Left ventricle myocardium inferior (tissue), 1 donor: ENCODE results near the gene REPS1. TPM values are rescaled to one million over a fixed set of nuclear protein-coding genes. Genes with fewer than 3 reads are reported as not detected.
A peak's percentile ranks its signal among the peaks of the same experiment; 100 is the strongest.

Source experiments
- DNase-seq: peaks from one replicate; pipeline ENCODE4 v3.0.0-alpha.2; 2020
- H3K27ac ChIP-seq: fragments of 200-600 bp; replicated peaks from 2 replicates; pipeline ENCODE4 v1.8.0; 2021
- H3K27me3 ChIP-seq: fragments of 200-600 bp; 2 replicates; pipeline ENCODE4 v1.8.0; 2021; ENCODE audit warnings: low read depth
- H3K36me3 ChIP-seq: fragments of 200-600 bp; 2 replicates; pipeline ENCODE4 v1.8.0; 2021
- H3K4me1 ChIP-seq: fragments of 200-600 bp; 2 replicates; pipeline ENCODE4 v1.8.0; 2021
- H3K4me3 ChIP-seq: fragments of 200-600 bp; 2 replicates; pipeline ENCODE4 v1.8.0; 2021; ENCODE audit warnings: mild to moderate bottlenecking, moderate library complexity
- H3K9me3 ChIP-seq: fragments of 200-600 bp; replicated peaks from 2 replicates; pipeline ENCODE4 v1.8.0; 2021
- CTCF ChIP-seq: fragments of 200-600 bp; IDR thresholded peaks from 2 replicates; pipeline ENCODE4 v1.8.0; 2021; ENCODE audit warnings: antibody characterized with exemption, mild to moderate bottlenecking, borderline replicate concordance
- intact Hi-C: fragments of 100-400 bp; cut with micrococcal nuclease; formaldehyde crosslinking; loops from one replicate; pipeline ENCODE4 v1.11.0; 2022
- total RNA-seq: library from RNA; stranded (reverse); fragmentation: NEBNext Ultra II Directional; extraction: Animal tissue kit (Norgen Biotek cat#: 25700); gene quantifications from one replicate; pipeline ENCODE4 v1.2.1, GENCODE V29; 2021
- donor health status: DM: no; HTN: yes; CAD: no; lungs with severe emphysema.

REPS1 gene
- total RNA-seq, 1 donor from 2014 or later: 30.6 TPM

GRCh38 chr6:138956244-138956924, 31.7 kb downstream of the REPS1 start:
- DNase-seq: no peak
- no peak overlapping the region for H3K4me3 ChIP-seq
- H3K27me3 ChIP-seq: no peaks in the 10 kb centered on the region
- TF ChIP-seq CTCF: no peak
- no peak overlapping the region for H3K27ac ChIP-seq
- no peaks in the 10 kb centered on the region for H3K36me3 ChIP-seq
- intact Hi-C loops: no loop called here
- peaks cover 51% of the 10 kb centered on the region for H3K4me1 ChIP-seq
- H3K9me3 ChIP-seq: no peaks in the 10 kb centered on the region

- DNase-seq: no peak
- no peak overlapping the region for H3K27ac ChIP-seq
- H3K27me3 ChIP-seq: no peaks in the 10 kb centered on the region
- intact Hi-C loops: no loop called here
- no peaks in the 10 kb centered on the region for H3K36me3 ChIP-seq
- no peak for TF ChIP-seq CTCF
- H3K4me1 ChIP-seq: peaks cover 57% of the 10 kb centered on the region
- H3K9me3 ChIP-seq: no peaks in the 10 kb centered on the region
- H3K4me3 ChIP-seq: no peak overlapping the region
These were observed 32.8 kb downstream of the REPS1 start for GRCh38 chr6:138955262-138955661.

- peaks cover 65% of the 10 kb centered on the region for H3K4me1 ChIP-seq
These were observed 34.6 kb downstream of the REPS1 start for GRCh38 chr6:138953451-138953850.

GRCh38 chr6:138948546-138949179, 39.4 kb downstream of the REPS1 start:
- peak; percentile 27 for TF ChIP-seq CTCF
- Histone ChIP-seq H3K27ac (no peak overlapping the region), H3K27me3 (no peaks in the 10 kb centered on the region), H3K4me3 (no peak overlapping the region), H3K4me1 (peaks cover 52% of the 10 kb centered on the region), H3K36me3 (peaks cover 18% of the 10 kb centered on the region), H3K9me3 (no peaks in the 10 kb centered on the region)
- no peak for DNase-seq
- intact Hi-C loops: no loop called here

More at GRCh38 chr6:138953451-138953850, 34.6 kb downstream of the REPS1 start:
- no peak for DNase-seq
- H3K9me3 ChIP-seq: no peaks in the 10 kb centered on the region
- no peaks in the 10 kb centered on the region for H3K36me3 ChIP-seq
- no peaks in the 10 kb centered on the region for H3K27me3 ChIP-seq
- H3K27ac ChIP-seq: no peak overlapping the region
- no peak for TF ChIP-seq CTCF
- H3K4me3 ChIP-seq: no peak overlapping the region
- intact Hi-C loops: no loop called here

GRCh38 chr6:138948004-138948403, 40.0 kb downstream of the REPS1 start:
- no peaks in the 10 kb centered on the region for H3K9me3 ChIP-seq
- intact Hi-C loops: no loop called here
- no peaks in the 10 kb centered on the region for H3K27me3 ChIP-seq
- peaks cover 49% of the 10 kb centered on the region for H3K4me1 ChIP-seq
- TF ChIP-seq CTCF: no peak
- H3K36me3 ChIP-seq: peaks cover 25% of the 10 kb centered on the region
- H3K27ac ChIP-seq: no peak overlapping the region
- DNase-seq: no peak
- H3K4me3 ChIP-seq: no peak overlapping the region
